ENCODE results near the gene NEK7.

NEK7 gene

DNA sequence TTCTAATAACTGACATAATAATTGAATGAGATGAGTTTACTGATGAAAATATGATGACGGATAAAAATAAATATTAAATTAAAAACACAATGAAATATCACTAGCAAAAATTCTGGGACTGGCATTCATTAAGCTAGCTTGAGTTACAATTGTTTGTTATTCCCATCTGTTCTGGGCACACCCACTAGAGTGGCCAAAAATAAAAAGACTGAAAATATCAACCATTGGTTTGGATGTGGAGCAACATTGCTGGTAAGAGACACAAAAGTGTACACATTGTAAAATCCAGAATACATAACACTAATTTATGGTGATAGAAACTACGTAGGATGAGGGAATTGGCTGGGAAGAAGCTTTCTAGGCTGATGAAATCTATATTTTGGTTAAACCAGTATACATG, 9.6 kb upstream of the NEK7 start:
- no peak for DNase-seq

DNA sequence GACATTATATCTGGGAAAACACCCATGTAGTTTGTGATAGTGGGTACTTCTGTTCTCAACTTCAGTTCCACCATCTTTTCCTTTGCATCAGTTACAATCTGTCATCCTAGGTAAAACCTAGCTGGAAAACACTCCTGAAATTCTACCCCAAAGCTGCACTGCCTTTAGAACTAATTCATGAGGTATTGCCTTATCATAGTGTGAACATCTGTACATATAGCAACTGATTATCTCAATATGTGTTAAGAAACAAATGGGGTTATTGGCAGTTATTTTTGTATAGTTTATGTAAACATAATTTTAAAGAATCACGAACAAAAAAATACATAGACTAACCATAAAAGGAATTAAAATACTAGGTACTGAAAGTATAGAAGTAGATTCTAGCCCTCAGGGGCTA, 6.4 kb upstream of the NEK7 start:
- no peak for DNase-seq

DNA sequence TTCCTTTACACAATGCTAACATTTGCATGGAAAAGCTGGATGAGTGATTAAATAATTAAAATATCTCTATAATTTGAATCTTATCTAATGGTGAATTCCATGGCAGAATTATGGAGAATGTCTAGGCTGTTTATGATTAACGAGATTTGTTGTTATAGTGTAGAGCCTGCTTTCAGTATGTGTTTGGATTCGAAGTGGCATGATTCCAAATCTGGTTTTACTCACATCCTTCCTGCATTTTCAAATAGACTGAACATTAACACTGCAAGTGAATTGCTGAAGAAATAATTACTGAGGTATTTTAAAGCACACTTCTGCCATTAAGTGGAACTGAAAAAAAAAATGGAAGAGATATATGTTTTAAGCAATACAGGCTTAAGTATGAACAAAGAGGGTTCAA, 5.1 kb upstream of the NEK7 start:
- no peak for DNase-seq

DNA sequence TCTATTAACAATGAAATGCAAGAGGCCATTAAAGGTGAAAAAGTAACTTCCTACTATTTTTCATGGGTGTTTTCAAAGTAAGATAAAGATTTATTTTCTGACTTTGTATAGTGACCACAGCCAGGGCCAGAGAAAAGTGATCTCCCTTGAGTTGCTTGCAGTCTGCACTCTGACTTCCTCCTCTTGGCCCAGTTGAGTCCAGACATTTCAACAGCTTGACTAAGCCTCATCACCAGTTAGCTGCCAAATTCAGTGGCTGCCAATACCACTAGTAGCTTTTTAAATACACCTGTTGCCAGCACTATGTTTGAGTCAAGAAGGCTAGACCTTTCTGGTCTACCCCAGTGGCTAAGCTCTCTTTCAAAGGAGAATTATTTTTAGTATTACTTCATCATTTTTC, 3.7 kb upstream of the NEK7 start:
- DNase-seq = no peak

DNA sequence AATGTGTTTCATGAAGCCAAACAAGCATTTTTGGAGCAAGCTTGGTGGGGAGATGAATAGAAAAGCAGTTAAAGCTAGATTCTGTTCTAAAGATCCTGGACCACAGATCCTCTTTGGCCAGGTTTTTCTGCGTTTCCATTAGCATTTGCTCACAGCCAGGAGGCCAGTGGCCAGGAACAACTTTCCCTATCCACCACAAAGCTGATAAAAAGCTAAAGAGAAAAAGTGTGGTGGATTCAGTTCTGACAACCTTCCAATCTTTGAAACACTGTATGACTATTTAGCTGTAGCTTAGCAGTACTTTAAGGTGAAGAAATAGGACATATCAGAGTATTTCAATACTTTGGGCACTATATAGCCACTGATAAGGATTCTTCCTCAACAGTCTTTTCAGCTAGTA, 3.0 kb upstream of the NEK7 start:
- DNase-seq = no peak

DNA sequence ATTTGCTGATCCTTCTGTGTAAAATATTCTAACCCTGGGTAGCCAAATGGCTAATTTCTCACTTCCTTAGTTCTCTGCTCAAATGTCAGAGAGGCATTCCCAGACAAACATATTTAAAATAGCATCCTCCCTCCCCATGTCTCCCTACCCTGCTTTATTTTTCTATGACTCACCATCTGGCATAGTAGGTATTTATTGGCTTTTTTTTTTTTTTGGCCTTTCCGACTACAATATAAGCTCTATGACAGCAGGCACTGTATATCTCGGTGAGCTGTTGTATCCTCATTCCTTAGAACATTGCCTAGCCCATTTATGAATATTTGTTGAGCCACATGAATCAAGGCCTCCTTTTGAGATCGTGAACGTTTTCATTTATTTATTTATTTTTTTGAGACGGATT, 1.5 kb upstream of the NEK7 start:
- no peak for DNase-seq

DNA sequence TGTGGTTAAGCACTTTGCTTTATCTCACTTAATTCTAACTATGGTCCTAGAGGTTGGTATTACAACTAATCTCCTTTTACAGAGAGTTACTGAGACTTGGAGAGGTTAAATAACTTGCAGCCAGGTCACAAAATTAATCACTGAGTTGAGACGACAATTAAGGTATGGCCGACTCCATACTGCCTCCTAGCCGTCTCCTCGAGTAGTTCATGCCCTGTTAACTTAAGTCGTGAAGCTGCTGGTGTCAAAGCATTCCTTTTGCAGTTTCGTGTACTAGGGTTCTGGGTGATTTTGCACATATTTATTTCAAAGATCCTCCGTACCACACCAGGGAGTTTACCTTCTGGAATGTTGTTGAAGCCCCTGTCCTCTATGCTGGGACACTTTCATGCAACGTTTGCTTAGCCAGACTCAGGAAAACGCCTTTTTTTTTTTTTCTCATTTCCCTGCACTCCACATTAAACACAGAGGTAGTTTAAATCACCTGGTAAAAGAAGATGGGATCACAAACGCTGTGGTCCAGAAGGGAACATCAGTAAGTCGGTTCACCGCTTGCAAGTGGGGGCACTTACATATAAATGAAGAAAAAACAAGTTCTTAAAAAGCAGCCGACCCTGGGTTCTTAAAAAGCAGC, 570 bp upstream of the NEK7 start:
- no peak for DNase-seq

DNA sequence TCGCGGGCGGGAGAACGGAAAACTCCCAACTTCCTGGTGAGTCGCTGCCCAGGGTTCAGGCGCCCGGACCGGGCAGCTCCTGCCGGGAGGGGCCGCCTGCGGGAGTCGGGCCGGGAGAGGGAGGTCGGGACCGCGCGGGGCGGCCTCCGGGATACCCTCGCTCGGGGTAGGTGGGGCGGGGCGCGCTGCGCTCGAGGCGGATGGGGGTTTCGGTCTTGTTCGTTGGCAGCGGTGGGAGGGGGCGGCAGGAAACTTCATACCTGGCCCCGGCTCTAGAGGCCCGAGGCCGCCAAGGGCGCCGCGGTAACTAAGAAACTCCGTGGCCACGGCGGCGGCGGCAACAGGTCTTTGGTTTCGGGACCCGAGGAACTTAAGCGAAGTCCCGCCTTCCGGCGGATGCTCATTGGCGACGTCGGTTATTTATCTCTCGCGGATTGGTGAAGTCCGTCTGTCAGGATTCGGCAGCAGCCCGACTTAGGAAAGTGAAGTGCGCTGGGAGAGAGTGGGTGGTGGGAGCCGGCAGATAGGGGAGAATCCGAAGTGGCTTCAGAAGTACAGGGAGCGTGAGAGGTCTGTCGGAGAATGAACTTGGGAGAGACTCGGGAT, 546 bp downstream of the NEK7 start:
- peak; percentile 42 for DNase-seq

DNA sequence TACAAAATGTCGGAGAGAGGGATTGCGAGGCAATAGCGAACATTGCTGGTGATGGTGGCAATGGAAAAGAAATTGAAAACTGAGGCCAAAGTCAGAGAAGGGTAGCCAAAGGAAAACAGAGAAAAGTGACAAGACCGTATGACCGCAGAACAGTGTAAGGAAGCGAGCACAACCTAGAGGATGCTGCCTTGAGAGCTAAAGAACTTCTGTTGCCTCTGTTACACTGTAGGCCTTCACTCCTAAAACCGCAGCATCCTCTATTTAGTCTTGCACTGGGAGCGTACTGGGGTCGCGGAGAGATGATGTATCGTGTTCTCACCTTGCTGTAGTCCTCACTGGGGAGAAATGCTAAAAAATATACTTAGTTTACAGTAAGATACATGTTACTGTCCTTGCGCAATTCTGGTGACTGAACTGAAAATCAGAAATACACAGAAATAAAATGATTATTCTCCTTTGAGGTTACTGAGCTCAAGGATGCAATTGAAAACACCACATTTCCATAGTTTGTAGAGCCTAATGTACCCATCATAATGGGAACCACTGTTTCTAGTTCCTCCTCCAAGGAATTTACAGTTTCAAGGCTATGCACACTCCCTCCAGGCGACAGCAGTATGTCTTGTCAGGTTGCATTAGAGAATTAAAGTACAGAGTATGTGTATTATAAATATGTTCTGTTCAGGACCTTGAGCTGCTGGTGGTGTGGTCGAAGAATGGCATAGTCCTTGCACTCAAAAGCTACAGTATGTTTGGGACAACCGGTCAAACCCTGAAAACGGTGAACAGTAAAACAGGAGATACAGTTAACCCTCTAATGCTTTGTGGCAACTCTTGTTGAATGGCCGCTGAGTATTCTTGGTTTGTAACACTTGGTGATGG, 1.3 kb downstream of the NEK7 start:
- DNase-seq = no peak

DNA sequence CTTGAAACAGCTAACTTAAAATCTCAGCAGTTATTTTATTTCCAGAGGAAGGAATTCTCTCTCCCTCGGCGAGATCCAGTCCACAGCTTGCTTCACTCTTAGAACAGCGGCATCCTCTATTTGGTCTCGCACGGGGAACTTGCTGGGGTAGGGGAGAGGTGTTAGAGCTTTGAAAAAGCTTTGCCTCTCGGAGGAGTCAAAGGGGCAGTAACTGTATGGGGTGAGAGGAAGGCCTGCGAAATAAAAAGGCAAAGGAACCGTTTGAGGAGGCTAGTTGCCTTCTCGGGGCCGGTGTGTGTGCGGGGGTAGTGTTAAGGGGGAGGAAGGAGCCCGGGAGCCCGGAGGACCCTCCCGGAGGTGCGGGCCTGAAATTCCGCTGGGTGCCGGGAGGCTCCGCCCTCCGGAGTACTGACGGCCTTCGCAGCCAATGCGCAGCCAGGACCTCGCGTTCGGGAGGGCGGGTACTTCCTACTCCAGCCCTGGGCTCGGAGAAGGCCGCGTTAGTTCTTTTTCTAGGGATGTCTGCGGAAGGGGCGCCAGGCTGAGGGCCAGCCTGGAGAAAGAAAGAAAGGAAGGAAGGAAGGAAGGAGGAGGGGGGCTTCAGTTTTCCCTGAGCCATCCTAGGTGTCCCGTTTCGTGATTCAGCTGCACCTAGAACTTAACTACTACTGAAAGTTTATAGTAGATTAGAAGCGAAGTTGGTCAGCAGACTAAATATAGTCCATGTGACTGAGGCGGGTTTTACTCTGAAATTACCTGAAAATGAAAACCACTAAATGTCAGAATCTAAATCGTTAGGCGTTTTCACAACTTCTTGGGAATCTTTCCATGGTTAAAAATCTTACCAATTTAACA, 2.2 kb downstream of the NEK7 start:
- peak; percentile 39 for DNase-seq

DNA sequence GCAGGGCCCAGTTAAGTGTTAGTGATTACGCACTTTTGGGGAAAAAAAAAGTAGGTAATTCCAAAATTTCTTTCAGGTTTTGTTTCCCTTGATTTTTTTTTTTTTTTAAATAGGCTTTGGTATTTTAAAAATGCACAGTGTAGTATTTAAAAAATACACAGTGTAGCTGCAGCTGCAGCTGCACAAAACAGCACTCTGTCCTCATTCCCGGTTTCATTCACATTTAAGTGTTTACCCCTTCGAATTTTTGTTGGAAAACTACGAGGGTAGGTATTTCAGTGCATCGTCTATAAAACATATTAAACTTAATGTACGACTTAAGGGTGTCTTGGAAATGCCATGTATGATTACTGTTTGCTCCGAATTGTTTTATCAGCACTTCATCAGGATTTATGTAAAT, 3.4 kb downstream of the NEK7 start:
- no peak for DNase-seq

DNA sequence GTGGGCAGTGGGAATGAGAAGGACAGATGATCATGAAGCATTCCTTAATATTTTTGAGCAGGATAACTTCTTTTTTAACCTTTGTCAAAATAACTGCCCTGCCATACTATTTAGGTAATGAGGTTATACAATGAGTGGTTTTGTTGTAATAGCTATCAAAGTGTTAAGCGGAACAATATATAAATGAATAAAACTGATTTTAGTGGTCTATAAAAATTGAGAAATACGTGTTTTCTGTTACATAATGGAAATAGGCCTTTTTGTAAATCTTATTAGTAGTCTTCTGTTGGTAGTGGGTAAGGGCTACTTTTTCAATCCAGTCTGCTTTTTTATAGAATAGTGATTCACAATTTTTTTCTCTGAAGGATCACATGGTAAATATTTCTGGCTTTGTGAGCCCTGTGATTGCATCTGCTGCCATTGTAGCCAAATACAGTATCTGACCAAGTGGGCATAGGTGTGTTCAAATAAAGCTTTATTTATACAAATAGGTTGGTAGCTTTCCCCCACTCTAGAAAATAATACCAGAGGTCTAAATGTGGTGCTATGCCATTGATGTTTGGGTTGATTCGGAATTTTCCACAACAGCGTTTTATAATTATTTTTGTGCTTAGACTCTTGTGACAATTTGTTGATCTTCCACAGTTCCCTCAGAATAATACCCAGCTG, 4.3 kb downstream of the NEK7 start:
- DNase-seq = no peak

DNA sequence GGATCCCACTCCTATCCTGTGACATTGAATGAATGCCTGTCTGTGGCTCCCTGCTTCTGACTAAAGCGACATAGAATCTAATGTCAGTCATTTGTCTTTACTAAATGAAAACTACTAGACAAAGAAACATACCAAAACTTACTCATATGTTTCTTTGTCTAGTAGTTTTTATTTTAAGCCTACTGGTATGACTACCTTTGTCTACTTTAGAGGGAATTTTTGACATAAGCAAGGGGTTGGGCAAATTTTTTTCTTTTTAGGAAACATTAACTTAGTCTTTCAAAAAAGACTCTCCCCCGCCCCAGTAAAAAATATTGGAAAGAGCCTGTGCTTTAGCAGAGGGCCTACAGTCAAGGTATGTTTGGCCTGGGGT, 4.9 kb downstream of the NEK7 start:
- DNase-seq = no peak

DNA sequence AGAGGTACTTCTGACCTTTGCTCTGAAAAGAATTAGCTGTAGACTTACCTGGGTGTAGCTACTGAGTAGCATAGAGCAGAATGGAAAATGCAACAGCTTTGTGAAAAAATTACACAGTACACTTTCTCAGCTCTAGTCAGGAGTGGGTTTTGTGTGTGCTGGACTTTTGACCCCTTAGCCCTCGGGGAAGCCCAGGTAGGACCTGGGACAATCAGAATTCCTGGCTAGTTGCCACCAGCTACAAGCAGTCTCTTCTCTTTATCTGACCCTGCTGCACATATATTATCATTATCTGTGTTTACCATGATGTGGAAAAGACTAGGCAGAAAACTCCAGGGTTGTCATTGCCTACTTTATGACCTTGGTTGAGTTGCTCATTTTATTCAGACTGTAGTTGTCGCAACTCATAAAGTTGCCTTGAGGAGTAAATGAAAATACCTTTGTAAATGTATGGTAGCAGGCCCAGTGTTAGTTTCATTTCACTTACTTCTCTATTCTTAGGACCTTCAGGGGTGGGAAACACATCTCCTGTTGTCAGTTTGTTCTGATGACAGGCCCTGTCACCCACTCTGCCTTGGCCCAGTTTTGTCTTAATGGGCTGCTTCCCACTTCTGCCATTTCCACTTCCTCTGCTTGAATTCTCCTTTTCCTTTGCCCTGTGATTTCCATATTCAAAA, 5.4 kb downstream of the NEK7 start:
- DNase-seq = no peak

DNA sequence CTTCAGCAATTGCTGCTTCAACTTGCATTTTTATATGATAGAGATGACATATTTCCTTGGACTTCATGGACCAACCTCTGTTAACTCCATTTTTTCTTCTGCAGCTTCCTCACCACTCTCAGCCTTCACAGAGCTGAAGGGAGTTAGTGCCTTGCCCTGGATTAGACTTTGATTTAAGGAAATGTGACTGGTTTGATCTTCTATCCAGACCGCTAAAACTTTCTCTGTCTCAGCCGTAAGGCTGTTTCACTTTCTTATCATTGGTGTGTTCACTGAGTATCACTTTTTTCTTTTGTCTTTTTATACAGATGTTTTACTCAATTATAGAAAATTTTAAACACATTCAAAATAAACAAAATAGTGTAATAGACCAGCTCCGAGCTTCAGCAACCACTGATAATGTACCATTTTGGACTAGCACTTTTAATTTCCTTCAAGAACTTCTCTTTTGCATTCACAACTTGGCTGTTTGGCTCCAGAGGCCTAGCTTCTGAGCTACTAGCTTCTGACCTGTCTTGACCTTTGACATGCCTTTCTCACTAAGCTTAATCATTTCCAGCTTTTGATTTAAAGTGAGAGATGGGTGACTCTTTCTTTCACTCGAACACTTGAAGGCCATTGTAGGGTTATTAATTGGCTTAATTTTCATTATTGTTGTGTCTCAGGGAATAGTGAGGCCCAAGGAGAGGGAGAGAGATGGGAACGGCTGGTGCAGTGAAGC, 9.3 kb downstream of the NEK7 start:
- DNase-seq = no peak

DNA sequence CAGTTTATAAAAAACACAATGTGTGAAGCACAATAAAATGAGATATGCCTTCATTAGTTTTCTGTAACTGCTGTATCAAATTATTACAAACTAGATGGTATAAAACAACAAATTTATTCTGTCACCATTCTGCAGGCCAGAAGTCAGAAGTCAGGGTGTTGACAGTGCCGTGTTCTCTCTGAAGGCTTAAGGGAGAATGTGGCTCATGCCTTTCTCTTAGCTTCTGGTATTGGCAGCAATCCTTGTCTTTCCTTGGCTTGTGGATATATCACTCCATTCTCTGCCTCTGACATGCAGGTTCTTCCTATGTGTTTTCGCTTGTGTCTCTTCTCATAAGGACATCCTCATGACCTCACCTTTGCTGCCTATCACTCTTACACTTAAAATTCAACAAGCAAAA, 10.1 kb downstream of the NEK7 start:
- DNase-seq = no peak

DNA sequence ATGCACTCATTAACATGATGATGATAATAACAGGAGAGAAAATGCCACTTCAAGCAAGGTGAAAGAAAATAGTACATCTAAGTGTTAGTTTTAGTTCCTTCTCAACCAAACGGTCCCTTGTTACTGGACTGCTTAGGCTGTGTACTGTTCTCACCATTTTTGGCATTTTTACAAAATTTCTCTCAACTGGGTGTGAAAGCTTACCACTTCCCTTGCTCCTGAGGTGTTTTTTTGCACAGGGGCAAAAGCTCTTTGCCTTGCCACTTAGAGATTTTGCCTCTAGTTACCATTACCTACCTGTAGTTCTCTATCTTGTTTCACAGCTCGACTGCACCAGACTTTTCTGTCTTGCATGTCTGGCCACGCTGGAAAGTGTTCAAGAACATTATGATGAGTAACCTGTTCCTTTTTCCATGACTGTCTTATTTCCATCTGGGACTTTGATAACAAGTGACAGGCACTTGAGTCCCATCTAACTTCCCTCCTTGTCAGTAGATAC, 10.7 kb downstream of the NEK7 start:
- DNase-seq = no peak

DNA sequence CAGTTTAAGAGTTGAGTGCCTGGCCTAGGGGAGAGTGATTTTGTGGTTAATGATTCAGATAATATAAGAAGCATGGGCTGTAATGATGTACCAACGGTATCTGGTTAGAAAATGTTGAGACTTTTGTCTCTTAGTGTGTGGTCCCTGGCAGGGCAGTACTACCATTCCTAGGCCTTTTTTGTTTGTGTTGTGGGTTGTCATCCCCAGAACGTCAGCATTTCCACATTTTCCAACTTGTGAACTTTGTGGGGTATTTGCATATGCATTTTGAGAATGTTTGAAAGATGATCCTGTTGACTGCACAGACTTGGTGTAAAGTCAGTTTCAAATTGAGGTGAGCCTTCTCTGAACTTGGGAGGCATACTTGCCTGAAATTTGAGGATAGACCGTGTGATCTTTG, 11.4 kb downstream of the NEK7 start:
- DNase-seq = no peak

DNA sequence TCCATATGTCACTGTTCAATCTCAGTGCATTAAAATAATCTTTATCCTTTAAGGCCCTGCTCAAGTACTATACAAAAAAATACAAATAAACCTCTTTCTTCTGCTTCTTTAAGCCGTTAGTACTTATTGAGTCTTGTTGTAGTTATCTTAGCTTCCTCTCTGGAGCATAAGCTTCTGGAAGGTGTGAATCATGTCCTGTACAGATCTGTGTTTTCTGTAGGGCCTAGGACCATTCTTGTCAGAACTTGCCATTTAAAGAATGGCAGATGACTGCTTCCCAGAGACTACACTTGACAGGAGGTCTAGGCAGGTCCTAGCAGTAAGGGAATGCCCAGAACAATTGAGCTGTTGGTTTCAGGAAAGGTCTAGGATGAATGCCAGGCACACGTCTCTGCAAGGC, 12.9 kb downstream of the NEK7 start:
- DNase-seq = no peak

DNA sequence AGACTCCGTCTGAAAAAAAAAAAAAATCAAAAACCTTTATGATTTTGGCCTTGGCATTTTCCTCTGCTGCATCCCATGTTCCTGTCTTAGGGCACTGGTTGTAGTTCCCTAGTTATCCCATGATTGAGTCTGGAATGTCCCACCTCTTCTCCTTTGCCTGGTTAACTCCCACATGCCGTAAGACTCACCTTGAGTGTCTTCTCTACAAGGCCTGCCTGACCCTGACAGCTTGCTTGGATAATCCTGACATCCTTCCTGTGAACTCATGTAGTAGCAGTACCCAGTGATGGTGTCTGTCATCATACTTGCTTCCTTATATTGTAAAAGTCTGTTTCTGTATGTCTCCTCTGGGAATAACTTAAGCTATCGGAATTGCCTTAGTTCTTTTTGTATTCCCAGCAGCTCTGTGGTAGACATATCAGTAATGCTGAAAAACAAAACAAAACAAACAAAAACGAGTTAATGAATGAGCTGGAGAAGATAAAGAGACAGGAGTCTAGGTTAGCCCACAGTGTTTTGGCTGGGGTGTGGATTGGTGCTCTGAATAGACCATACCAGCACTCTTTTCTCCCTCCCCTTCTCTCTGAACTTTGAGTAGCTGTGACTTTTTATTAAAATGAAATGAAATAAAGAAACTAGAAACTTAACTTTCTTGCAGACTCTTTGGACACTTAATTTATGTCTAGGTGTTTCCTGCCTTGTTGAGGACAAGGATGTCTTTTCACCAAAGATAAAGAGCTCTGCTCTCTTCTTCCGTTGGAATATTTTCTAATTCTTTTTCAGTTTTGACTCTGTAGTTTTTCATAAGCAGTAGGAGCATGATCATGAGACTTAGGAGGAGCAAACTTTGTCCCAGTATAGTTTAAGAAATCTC, 15.1 kb downstream of the NEK7 start:
- DNase-seq = no peak

Measured in NCI-H1417 treated with DMSO at 0.1 percent for 48 hours (cell line).